Common myeloid progenitor, CD34-positive (primary cell): Measurements from ENCODE around the gene LRRC4C.

Source experiments
- CTCF ChIA-PET: fragments of 350-600 bp; sonication (Branson Sonifier 250); formaldehyde crosslinking; loops from one replicate; lab custom pipeline; 2021; ENCODE audit warnings: antibody characterized with exemption; lab: Charles Lee
- POLR2A ChIA-PET: fragments of 350-600 bp; sonication (Branson Sonifier 250); formaldehyde crosslinking; loops from one replicate; lab custom pipeline; 2021; ENCODE audit warnings: antibody characterized with exemption; lab: Charles Lee
- DNase-seq, 3 donors: peaks; one replicate each; pipeline versions ENCODE4 v3.0.0 to v3.0.0-alpha.2; 2013
- H3K27ac ChIP-seq, 2 experiments: 1 replicate in 1 of 2; 2 replicates in 1 of 2; pipeline ENCODE4 v1.7.0; 2013; ENCODE audit warnings: inconsistent platforms in 2 of 2, low read length in 2 of 2, mild to moderate bottlenecking in 2 of 2, low read depth in 1 of 2, moderate library complexity in 1 of 2; ENCODE audit not compliant: severe bottlenecking in 2 of 2, insufficient read depth in 1 of 2, poor library complexity in 1 of 2
- H3K27me3 ChIP-seq, 5 experiments: replicated peaks in 2 of 5; 1 replicate in 3 of 5; 2 replicates in 2 of 5; pipeline versions ENCODE4 v1.6.1 to v1.7.0; 2013; ENCODE audit warnings: low read length in 4 of 5, mild to moderate bottlenecking in 2 of 5, moderate library complexity in 2 of 5, inconsistent platforms in 1 of 5; ENCODE audit not compliant: insufficient read depth in 5 of 5, control insufficient read depth in 4 of 5
- H3K36me3 ChIP-seq, 4 experiments: 1 replicate in 2 of 4; 2 replicates in 2 of 4; pipeline versions ENCODE4 v1.6.1 to v1.7.0; 2013; ENCODE audit warnings: low read length in 3 of 4, control low read depth in 1 of 4, mild to moderate bottlenecking in 1 of 4; ENCODE audit not compliant: control insufficient read depth in 4 of 4, insufficient read depth in 4 of 4
- H3K4me1 ChIP-seq, 4 experiments: 1 replicate in 3 of 4; 2 replicates in 1 of 4; pipeline versions ENCODE4 v1.6.1 to v1.7.1; 2013; ENCODE audit warnings: low read length in 3 of 4, mild to moderate bottlenecking in 3 of 4, control low read depth in 1 of 4, inconsistent platforms in 1 of 4, moderate library complexity in 1 of 4; ENCODE audit not compliant: control insufficient read depth in 4 of 4, insufficient read depth in 4 of 4; ENCODE audit errors: control extremely low read depth in 1 of 4
- H3K4me3 ChIP-seq, 7 experiments: 1 replicate in 4 of 7; 2 replicates in 3 of 7; pipeline versions ENCODE4 v1.5.1 to v1.7.0; 2013; ENCODE audit warnings: mild to moderate bottlenecking in 7 of 7, low read length in 6 of 7, moderate library complexity in 6 of 7, inconsistent platforms in 2 of 7, low read depth in 2 of 7, control low read depth in 1 of 7; ENCODE audit not compliant: insufficient read depth in 4 of 7, control insufficient read depth in 1 of 7; ENCODE audit errors: extremely low read depth in 1 of 7
- H3K9me3 ChIP-seq, 5 experiments: 1 replicate in 4 of 5; 2 replicates in 1 of 5; pipeline versions ENCODE4 v1.6.1 to v1.7.1; 2013; ENCODE audit warnings: low read length in 4 of 5, mild to moderate bottlenecking in 2 of 5, inconsistent platforms in 1 of 5, low read depth in 1 of 5, moderate library complexity in 1 of 5; ENCODE audit not compliant: control insufficient read depth in 4 of 5, insufficient read depth in 2 of 5; ENCODE audit errors: control extremely low read depth in 1 of 5
- WGBS: methylation state at CpG from one replicate; pipeline ENCODE4 v1.1.5; 2013; ENCODE audit not compliant: insufficient coverage; 5-methylcytosine and 5-hydroxymethylcytosine counted together

LRRC4C gene

GRCh38 chr11:40255457-40255856 lies 1204.0 kb downstream of the LRRC4C start:
- H3K9me3 ChIP-seq = no peaks in the 10 kb centered on the region
- ChIA-PET POLR2A (no interaction called here), CTCF (no interaction called here)
- no peak overlapping the region for H3K27ac ChIP-seq
- H3K4me1 ChIP-seq = no peaks in the 10 kb centered on the region
- WGBS = 100% methylated on average over 1 of the region's 1 CpG
- H3K27me3 ChIP-seq = no peaks in the 10 kb centered on the region
- H3K4me3 ChIP-seq = no peak overlapping the region
- no peaks in the 10 kb centered on the region for H3K36me3 ChIP-seq
- no peak for DNase-seq

- no peaks in the 10 kb centered on the region for H3K36me3 ChIP-seq
- WGBS = no CpG with 5 or more reads among the region's 1 CpG
These were observed 1206.3 kb downstream of the LRRC4C start for GRCh38 chr11:40253166-40253565.

GRCh38 chr11:40252236-40252635 lies 1207.2 kb downstream of the LRRC4C start:
- DNase-seq = no peak
- WGBS = 86% methylated on average over 1 of the region's 4 CpGs
- Histone ChIP-seq H3K9me3 (no peaks in the 10 kb centered on the region), H3K4me3 (no peak overlapping the region), H3K4me1 (no peaks in the 10 kb centered on the region), H3K36me3 (no peaks in the 10 kb centered on the region), H3K27me3 (no peaks in the 10 kb centered on the region), H3K27ac (no peak overlapping the region)
- ChIA-PET CTCF (no interaction called here), POLR2A (no interaction called here)

More at GRCh38 chr11:40253166-40253565, 1206.3 kb downstream of the LRRC4C start:
- no peak overlapping the region for H3K27ac ChIP-seq
- ChIA-PET POLR2A (no interaction called here), CTCF (no interaction called here)
- no peaks in the 10 kb centered on the region for H3K27me3 ChIP-seq
- H3K4me1 ChIP-seq = no peaks in the 10 kb centered on the region
- H3K9me3 ChIP-seq = no peaks in the 10 kb centered on the region
- H3K4me3 ChIP-seq = no peak overlapping the region
- DNase-seq = no peak

GRCh38 chr11:40246983-40247382 lies 1212.5 kb downstream of the LRRC4C start:
- 63% methylated on average over 2 of the region's 2 CpGs for WGBS
- Histone ChIP-seq H3K4me1 (no peaks in the 10 kb centered on the region), H3K4me3 (no peak overlapping the region), H3K27me3 (peaks cover 0 to 2% (median 0%) of the 10 kb centered on the region in 5 experiments), H3K36me3 (no peaks in the 10 kb centered on the region), H3K27ac (no peak overlapping the region), H3K9me3 (no peaks in the 10 kb centered on the region)
- no peak for DNase-seq
- CTCF ChIA-PET = interaction anchor here (0.6 kb wide), 1 partner anchor 12 kb away, joined by 3 read pairs; no protein-coding TSS in a partner anchor
- POLR2A ChIA-PET = no interaction called here

- DNase-seq = no peak
- Histone ChIP-seq H3K4me3 (no peak overlapping the region), H3K4me1 (no peaks in the 10 kb centered on the region), H3K9me3 (no peaks in the 10 kb centered on the region), H3K27me3 (no peaks in the 10 kb centered on the region), H3K27ac (no peak overlapping the region), H3K36me3 (no peaks in the 10 kb centered on the region)
- ChIA-PET CTCF (no interaction called here), POLR2A (no interaction called here)
These were observed 1217.9 kb downstream of the LRRC4C start for GRCh38 chr11:40241524-40242051.

GRCh38 chr11:40240284-40240683 lies 1219.2 kb downstream of the LRRC4C start:
- H3K4me3 ChIP-seq = no peak overlapping the region
- WGBS = 92% methylated on average over 2 of the region's 2 CpGs
- POLR2A ChIA-PET = no interaction called here

GRCh38 chr11:40236526-40236925 lies 1222.9 kb downstream of the LRRC4C start:
- Histone ChIP-seq H3K27ac (no peak overlapping the region), H3K9me3 (no peaks in the 10 kb centered on the region), H3K4me1 (no peaks in the 10 kb centered on the region), H3K36me3 (no peaks in the 10 kb centered on the region), H3K4me3 (no peak overlapping the region), H3K27me3 (peaks cover 0 to 2% (median 0%) of the 10 kb centered on the region in 5 experiments)
- CTCF ChIA-PET = interaction anchor here (1.0 kb wide), 1 partner anchor 9 kb away, joined by 3 read pairs; no protein-coding TSS in a partner anchor
- no peak for DNase-seq
- WGBS = 80% methylated on average over 1 of the region's 3 CpGs
- POLR2A ChIA-PET = no interaction called here

More at GRCh38 chr11:40240284-40240683, 1219.2 kb downstream of the LRRC4C start:
- CTCF ChIA-PET = no interaction called here
- Histone ChIP-seq H3K27ac (no peak overlapping the region), H3K9me3 (no peaks in the 10 kb centered on the region), H3K36me3 (no peaks in the 10 kb centered on the region), H3K27me3 (no peaks in the 10 kb centered on the region), H3K4me1 (no peaks in the 10 kb centered on the region)
- DNase-seq = no peak
